Daoy (cell line): ENCODE results near the gene GSG1L. TPM values are rescaled to one million over a fixed set of nuclear protein-coding genes. Genes with fewer than 3 reads are reported as not detected.

Experiments
- DNase-seq: peaks from one replicate; pipeline ENCODE4 v3.0.0-alpha.2; 2015; ENCODE audit warnings: low read depth
- total RNA-seq: library from RNA; depleted of rRNA; stranded (reverse); fragments of >200 nt; shearing (Covaris generic); gene quantifications from 2 replicates; pipeline ENCODE4 v1.2.3, GENCODE V29; 2014; rRNA removed

Gene GSG1L
- total RNA-seq = not detected in 2 replicates

- DNase-seq = no peak
Observed at GRCh38 chr16:28063591-28064061, at the start of gene GSG1L. Gene GSG1L (minus strand): TSS chr16:28063714. CDS start chr16:28063424, 290 bp downstream.

- no peak for DNase-seq
Observed at GRCh38 chr16:28112908-28113307, 49.4 kb upstream of the GSG1L start.

GRCh38 chr16:28110977-28111376, 47.5 kb upstream of the GSG1L start:
- DNase-seq = no peak

GRCh38 chr16:28110479-28110878, 47.0 kb upstream of the GSG1L start:
- no peak for DNase-seq

- DNase-seq = no peak
Observed at GRCh38 chr16:28110074-28110473, 46.6 kb upstream of the GSG1L start.

- DNase-seq = no peak
Observed at GRCh38 chr16:28108590-28109247, 45.2 kb upstream of the GSG1L start.

- DNase-seq = no peak
Observed at GRCh38 chr16:28107232-28107631, 43.7 kb upstream of the GSG1L start.

GRCh38 chr16:28106467-28107215, 43.1 kb upstream of the GSG1L start:
- DNase-seq = no peak

- no peak for DNase-seq
Observed at GRCh38 chr16:28105954-28106353, 42.4 kb upstream of the GSG1L start.

GRCh38 chr16:28105297-28105696, 41.8 kb upstream of the GSG1L start:
- no peak for DNase-seq

- DNase-seq = no peak
Observed at GRCh38 chr16:28104404-28104803, 40.9 kb upstream of the GSG1L start.

GRCh38 chr16:28103516-28104170, 40.1 kb upstream of the GSG1L start:
- DNase-seq = no peak

GRCh38 chr16:28101533-28101890, 38.0 kb upstream of the GSG1L start:
- no peak for DNase-seq

- no peak for DNase-seq
Observed at GRCh38 chr16:28100810-28101532, 37.5 kb upstream of the GSG1L start.

GRCh38 chr16:28098959-28099945, 35.7 kb upstream of the GSG1L start:
- no peak for DNase-seq

GRCh38 chr16:28098171-28098958, 34.9 kb upstream of the GSG1L start:
- DNase-seq = no peak

GRCh38 chr16:28096983-28097899, 33.7 kb upstream of the GSG1L start:
- DNase-seq = no peak

- no peak for DNase-seq
Observed at GRCh38 chr16:28093385-28093725, 29.8 kb upstream of the GSG1L start.
